HepG2 (cell line): ENCODE measurements around the gene TOMM22. TPM values are rescaled to one million over a fixed set of nuclear protein-coding genes. Genes with fewer than 3 reads are reported as not detected.
A peak's percentile ranks its signal among the peaks of the same experiment; 100 is the strongest.

Source experiments
- DNMT3B ChIP-seq: conservative IDR thresholded peaks from 2 replicates; pipeline ENCODE4 v1.6.1; 2016; ENCODE audit warnings: missing biosample characterization, control low read depth
- GABPB1 ChIP-seq: IDR thresholded peaks from 2 replicates; pipeline ENCODE4 v1.6.1; 2016; ENCODE audit warnings: mild to moderate bottlenecking, missing genetic modification reagents, moderate library complexity, missing compliant biosample characterization
- KDM1A ChIP-seq: IDR thresholded peaks from 2 replicates; pipeline ENCODE4 v1.6.1; 2016; ENCODE audit warnings: missing compliant biosample characterization
- MXI1 ChIP-seq: IDR thresholded peaks from 3 replicates; pipeline ENCODE4 v1.6.1; 2012; ENCODE audit warnings: low read depth, low read length, inconsistent platforms, borderline replicate concordance
- PATZ1 ChIP-seq: sonication (generic); formaldehyde crosslinking; IDR thresholded peaks from 2 replicates; pipeline ENCODE4 v1.4.0; 2020; ENCODE audit warnings: missing genetic modification reagents
- PBX3 ChIP-seq: sonication (generic); formaldehyde crosslinking; IDR thresholded peaks from 2 replicates; pipeline ENCODE4 v1.8.1; 2023; ENCODE audit warnings: missing genetic modification reagents, inconsistent platforms, borderline replicate concordance
- SIN3A ChIP-seq: IDR thresholded peaks from 2 replicates; pipeline ENCODE4 v1.6.1; 2011; ENCODE audit warnings: low read depth, mild to moderate bottlenecking, control low read depth, low read length, borderline replicate concordance
- TMF1 ChIP-seq: sonication (generic); formaldehyde crosslinking; IDR thresholded peaks from 2 replicates; pipeline ENCODE4 v1.8.1; 2022; ENCODE audit warnings: low read depth, missing genetic modification reagents
- U2AF1 ChIP-seq: fragments of 200-400 bp; formaldehyde crosslinking; optimal IDR thresholded peaks from 2 replicates; pipeline ENCODE3; 2017; ENCODE audit warnings: mild to moderate bottlenecking, low read depth, low read length
- ZNF12 ChIP-seq: sonication (generic); formaldehyde crosslinking; IDR thresholded peaks from 2 replicates; pipeline ENCODE4 v1.5.0; 2020; ENCODE audit warnings: missing genetic modification reagents
- ZNF496 ChIP-seq: sonication (generic); formaldehyde crosslinking; IDR thresholded peaks from 2 replicates; pipeline ENCODE4 v1.8.1; 2023; ENCODE audit warnings: mild to moderate bottlenecking, moderate library complexity, missing genetic modification reagents; ENCODE audit not compliant: insufficient replicate concordance
- ZNF569 ChIP-seq: sonication (generic); formaldehyde crosslinking; IDR thresholded peaks from 2 replicates; pipeline ENCODE4 v1.5.0; 2020; ENCODE audit warnings: mild to moderate bottlenecking, missing genetic modification reagents, moderate library complexity, borderline replicate concordance
- ZNF772 ChIP-seq: sonication (generic); formaldehyde crosslinking; IDR thresholded peaks from 2 replicates; pipeline ENCODE4 v1.5.0; 2020; ENCODE audit warnings: mild to moderate bottlenecking, missing genetic modification reagents
- ZSCAN30 ChIP-seq: sonication (generic); formaldehyde crosslinking; IDR thresholded peaks from 2 replicates; pipeline ENCODE4 v1.5.0; 2020; ENCODE audit warnings: mild to moderate bottlenecking, missing genetic modification reagents
- polyA plus RNA-seq, 8 experiments: library from polyadenylated mRNA; depleted of rRNA in 3 of 8; stranded (reverse) in 7 of 8; unstranded in 1 of 8; fragments of >200 nt; fragmentation: Illumina TruSeq in 4 of 8; extraction: Trizol in 4 of 8; gene quantifications; 2 replicates each; pipeline versions ENCODE4 v1.2.1 to v1.2.3, GENCODE V29; 2011 to 2016; ENCODE audit warnings: low read depth in 4 of 8, missing spikeins in 1 of 8, mixed read lengths in 1 of 8; ENCODE audit not compliant: insufficient read depth in 1 of 8
- total RNA-seq, 5 experiments: library from RNA; depleted of rRNA; stranded (reverse); fragments of >200 nt; fragmentation: Illumina TruSeq; extraction: Trizol; gene quantifications; 2 replicates each; pipeline ENCODE4 v1.2.3, GENCODE V29; 2016; ENCODE audit warnings: low read depth in 1 of 5
- TF ChIP-seq, protein P1 (sequence below), 2 experiments: sonication (generic) in 1 of 2; formaldehyde crosslinking in 1 of 2; IDR thresholded peaks; 2 replicates each; pipeline versions ENCODE4 v1.5.1 to v1.6.1; 2011 to 2020; ENCODE audit warnings: borderline replicate concordance in 1 of 2, low read depth in 1 of 2, low read length in 1 of 2, mild to moderate bottlenecking in 1 of 2, missing genetic modification reagents in 1 of 2, moderate library complexity in 1 of 2
- TF ChIP-seq, protein P2 (sequence below): sonication (generic); formaldehyde crosslinking; IDR thresholded peaks from 2 replicates; pipeline ENCODE4 v1.4.0; 2020; ENCODE audit warnings: missing genetic modification reagents, borderline replicate concordance
- TF ChIP-seq, protein P3 (sequence below): sonication (generic); formaldehyde crosslinking; IDR thresholded peaks from 2 replicates; pipeline ENCODE4 v1.5.0; 2020; ENCODE audit warnings: missing genetic modification reagents

The TOMM22 gene
- total and polyA plus RNA-seq, 2 of the 13 experiments (the other 11 are each of a cell fraction or from before 2014, with no cell fraction given), result 46.9 to 118 TPM

DNA sequence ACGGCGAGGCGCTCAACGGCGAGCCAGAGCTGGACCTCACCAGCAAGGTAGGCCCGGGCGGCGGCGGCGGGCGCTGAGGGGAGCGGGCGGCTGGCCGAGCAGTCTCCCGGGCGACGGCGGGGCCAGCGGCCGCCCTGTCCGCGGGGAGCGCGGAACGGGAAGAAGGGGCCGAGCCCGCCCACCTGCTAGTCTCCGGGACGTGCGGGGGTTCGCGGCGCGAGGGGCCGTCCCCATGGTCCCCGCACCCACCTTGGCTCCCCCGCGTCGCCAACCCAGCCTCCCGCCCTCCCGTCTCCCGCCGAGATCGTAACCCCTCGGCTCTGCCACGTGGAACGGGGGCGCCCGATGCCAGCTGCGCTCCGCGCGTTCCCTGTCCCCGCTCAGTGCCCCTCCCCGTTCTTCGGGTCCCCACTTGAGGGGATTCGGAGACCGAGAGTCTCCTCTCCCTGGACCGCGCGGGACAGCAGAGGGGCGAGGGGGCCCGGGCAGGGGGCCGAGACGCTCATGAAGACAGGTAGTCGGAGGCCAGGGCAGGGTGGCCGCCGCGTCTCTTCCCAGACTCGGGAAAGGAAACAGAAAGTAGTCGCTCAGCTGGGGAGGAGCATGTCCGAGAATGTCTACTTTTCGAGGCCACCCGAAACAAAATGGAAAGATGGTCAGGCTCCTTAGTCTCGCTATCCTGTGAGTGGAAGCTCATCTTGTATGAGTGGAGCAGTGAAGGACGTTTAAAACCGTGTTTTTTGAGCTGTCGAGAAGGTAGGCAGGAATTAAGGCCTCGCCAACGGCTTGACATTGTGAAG, 24.5 kb downstream of the TOMM22 start (continued):
- TF ChIP-seq, protein P1, sequence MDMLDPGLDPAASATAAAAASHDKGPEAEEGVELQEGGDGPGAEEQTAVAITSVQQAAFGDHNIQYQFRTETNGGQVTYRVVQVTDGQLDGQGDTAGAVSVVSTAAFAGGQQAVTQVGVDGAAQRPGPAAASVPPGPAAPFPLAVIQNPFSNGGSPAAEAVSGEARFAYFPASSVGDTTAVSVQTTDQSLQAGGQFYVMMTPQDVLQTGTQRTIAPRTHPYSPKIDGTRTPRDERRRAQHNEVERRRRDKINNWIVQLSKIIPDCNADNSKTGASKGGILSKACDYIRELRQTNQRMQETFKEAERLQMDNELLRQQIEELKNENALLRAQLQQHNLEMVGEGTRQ (IDR thresholded peaks at IDR 0.05; ENCODE audit: low read depth, low read length), result no peak
- TF ChIP-seq, protein P1 (CRISPR knock-in tag; IDR thresholded peaks at IDR 0.05; ENCODE audit: borderline replicate concordance), result no peak
- TF ChIP-seq, protein P2, sequence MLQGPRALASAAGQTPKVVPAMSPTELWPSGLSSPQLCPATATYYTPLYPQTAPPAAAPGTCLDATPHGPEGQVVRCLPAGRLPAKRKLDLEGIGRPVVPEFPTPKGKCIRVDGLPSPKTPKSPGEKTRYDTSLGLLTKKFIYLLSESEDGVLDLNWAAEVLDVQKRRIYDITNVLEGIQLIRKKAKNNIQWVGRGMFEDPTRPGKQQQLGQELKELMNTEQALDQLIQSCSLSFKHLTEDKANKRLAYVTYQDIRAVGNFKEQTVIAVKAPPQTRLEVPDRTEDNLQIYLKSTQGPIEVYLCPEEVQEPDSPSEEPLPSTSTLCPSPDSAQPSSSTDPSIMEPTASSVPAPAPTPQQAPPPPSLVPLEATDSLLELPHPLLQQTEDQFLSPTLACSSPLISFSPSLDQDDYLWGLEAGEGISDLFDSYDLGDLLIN (CRISPR knock-in tag), result 0 out of 2 replicates have a peak, but pooled peaks have one; percentile 16
- no peak for TF ChIP-seq KDM1A (CRISPR knock-in tag)
- peak; percentile 53; the same call in 1 of the 2 replicates for TF ChIP-seq GABPB1 (CRISPR knock-in tag)
- TF ChIP-seq TMF1 (CRISPR knock-in tag), result no peak
- TF ChIP-seq PBX3 (CRISPR knock-in tag), result no peak; the same call in 1 of the 2 replicates
- peak; percentile 63 for TF ChIP-seq PATZ1 (CRISPR knock-in tag)
- TF ChIP-seq, protein P3, sequence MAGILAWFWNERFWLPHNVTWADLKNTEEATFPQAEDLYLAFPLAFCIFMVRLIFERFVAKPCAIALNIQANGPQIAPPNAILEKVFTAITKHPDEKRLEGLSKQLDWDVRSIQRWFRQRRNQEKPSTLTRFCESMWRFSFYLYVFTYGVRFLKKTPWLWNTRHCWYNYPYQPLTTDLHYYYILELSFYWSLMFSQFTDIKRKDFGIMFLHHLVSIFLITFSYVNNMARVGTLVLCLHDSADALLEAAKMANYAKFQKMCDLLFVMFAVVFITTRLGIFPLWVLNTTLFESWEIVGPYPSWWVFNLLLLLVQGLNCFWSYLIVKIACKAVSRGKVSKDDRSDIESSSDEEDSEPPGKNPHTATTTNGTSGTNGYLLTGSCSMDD (CRISPR knock-in tag), result no peak
- no peak for TF ChIP-seq DNMT3B (CRISPR knock-in tag)
- TF ChIP-seq ZSCAN30 (CRISPR knock-in tag), result no peak
- no peak for TF ChIP-seq ZNF569 (CRISPR knock-in tag)
- TF ChIP-seq ZNF12, result no peak
- no peak for TF ChIP-seq ZNF772 (CRISPR knock-in tag)
- peak; percentile 58; the same call in 1 of the 2 replicates for TF ChIP-seq SIN3A
- peak; percentile 60; the same call in 2 of the 3 replicates for TF ChIP-seq MXI1
- no peak for TF ChIP-seq U2AF1
- TF ChIP-seq ZNF496 (CRISPR knock-in tag), result no peak
